Mesenteric fat pad (tissue), 1 donor: ENCODE measurements around the gene CXCL1. TPM values are rescaled to one million over a fixed set of nuclear protein-coding genes. Genes with fewer than 3 reads are reported as not detected.
"Not testable (repeated sequence)": the region's sequence is repeated elsewhere in the genome, so short reads cannot be mapped to it uniquely, and the experiment has no call there.

Experiments
- DNase-seq: peaks from one replicate; pipeline ENCODE4 v3.0.0-alpha.2; 2020; ENCODE audit warnings: low spot score
- total RNA-seq: library from RNA; stranded (reverse); fragmentation: NEBNext Ultra II Directional; extraction: Animal tissue kit (Norgen Biotek cat#: 25700); gene quantifications from one replicate; pipeline ENCODE4 v1.2.1, GENCODE V29; 2021
- donor health status: DM: yes; HTN: yes; CAD: no.

The CXCL1 gene
- total RNA-seq, 1 donor from 2014 or later: 9.5 TPM

GRCh38 chr4:73874386-73874785, 5.2 kb downstream of the CXCL1 start:
- no peak for DNase-seq

GRCh38 chr4:73875401-73875800, 6.2 kb downstream of the CXCL1 start:
- DNase-seq: no peak

- DNase-seq: no peak
These were observed 14.1 kb downstream of the CXCL1 start for GRCh38 chr4:73883306-73883705.

GRCh38 chr4:73885574-73886267, 16.5 kb downstream of the CXCL1 start:
- DNase-seq: no peak

- DNase-seq: no peak
These were observed 22.1 kb downstream of the CXCL1 start for GRCh38 chr4:73891326-73891725.

GRCh38 chr4:73891739-73892405, 22.7 kb downstream of the CXCL1 start:
- no peak for DNase-seq

- DNase-seq: no peak
These were observed 23.8 kb downstream of the CXCL1 start for GRCh38 chr4:73892966-73893365.

GRCh38 chr4:73894001-73894400, 24.8 kb downstream of the CXCL1 start:
- DNase-seq: no peak

GRCh38 chr4:73895201-73896175, 26.3 kb downstream of the CXCL1 start:
- no peak for DNase-seq

GRCh38 chr4:73896416-73896815, 27.2 kb downstream of the CXCL1 start:
- no peak for DNase-seq

- DNase-seq: no peak
These were observed 28.4 kb downstream of the CXCL1 start for GRCh38 chr4:73897380-73898136.

- DNase-seq: not testable (repeated sequence)
These were observed 30.1 kb downstream of the CXCL1 start for GRCh38 chr4:73899338-73899737.

- DNase-seq: no peak
These were observed 31.8 kb downstream of the CXCL1 start for GRCh38 chr4:73901031-73901430.

- DNase-seq: no peak
These were observed 32.9 kb downstream of the CXCL1 start for GRCh38 chr4:73902038-73902637.

- no peak for DNase-seq
These were observed 33.8 kb downstream of the CXCL1 start for GRCh38 chr4:73902817-73903547.

GRCh38 chr4:73904491-73904890, 35.3 kb downstream of the CXCL1 start:
- DNase-seq: no peak

GRCh38 chr4:73908965-73909364, 39.8 kb downstream of the CXCL1 start:
- DNase-seq: no peak

GRCh38 chr4:73911746-73912145, 42.6 kb downstream of the CXCL1 start:
- no peak for DNase-seq

GRCh38 chr4:73912191-73912590, 43.0 kb downstream of the CXCL1 start:
- no peak for DNase-seq

- DNase-seq: no peak
These were observed 44.9 kb downstream of the CXCL1 start for GRCh38 chr4:73914071-73914470.
